HG03439 (cell line): Measurements from ENCODE around the gene NDUFB8.

ENCODE experiments used
- ATAC-seq: cut with Tn5 transposase; IDR thresholded peaks from one replicate; pipeline ENCODE4 v1.9.1; 2021; ENCODE audit warnings: mild to moderate bottlenecking, moderate library complexity; ENCODE audit not compliant: unreplicated experiment

NDUFB8 gene

GRCh38 chr10:100537475-100537874, 7.8 kb upstream of the NDUFB8 start:
- no peak for ATAC-seq

GRCh38 chr10:100535715-100536353, 6.2 kb upstream of the NDUFB8 start, which contains the start of gene HIF1AN:
TSS of gene HIF1AN (plus strand) at chr10:100535943. CDS start at chr10:100535959, 16 bp downstream.
- ATAC-seq: peak; percentile 96

GRCh38 chr10:100535338-100535714, 5.7 kb upstream of the NDUFB8 start:
- ATAC-seq: no peak

- ATAC-seq: no peak
These were observed 5.1 kb upstream of the NDUFB8 start for GRCh38 chr10:100534726-100535125.

- no peak for ATAC-seq
These were observed 2.1 kb upstream of the NDUFB8 start for GRCh38 chr10:100531761-100532160.

GRCh38 chr10:100528921-100529474, 673 bp downstream of the NDUFB8 start:
- ATAC-seq: peak; percentile 13

GRCh38 chr10:100528123-100528886, 1.4 kb downstream of the NDUFB8 start:
- no peak for ATAC-seq

GRCh38 chr10:100524638-100525037, 5.0 kb downstream of the NDUFB8 start:
- no peak for ATAC-seq

GRCh38 chr10:100524206-100524605, 5.5 kb downstream of the NDUFB8 start:
- no peak for ATAC-seq

GRCh38 chr10:100522945-100523344, 6.7 kb downstream of the NDUFB8 start:
- no peak for ATAC-seq

- ATAC-seq: no peak
These were observed 7.4 kb downstream of the NDUFB8 start for GRCh38 chr10:100522107-100522801.

GRCh38 chr10:100520811-100521210, 8.9 kb downstream of the NDUFB8 start:
- ATAC-seq: no peak

- ATAC-seq: no peak
These were observed 10.2 kb downstream of the NDUFB8 start, which contains the start of gene SEC31B for GRCh38 chr10:100519311-100520051. TSS of gene SEC31B (minus strand) at chr10:100519861. CDS start at chr10:100516952, 2,909 bp downstream.

- ATAC-seq: no peak
These were observed 10.9 kb downstream of the NDUFB8 start for GRCh38 chr10:100518761-100519241.

GRCh38 chr10:100516847-100517246, 12.8 kb downstream of the NDUFB8 start:
- no peak for ATAC-seq

GRCh38 chr10:100515612-100516011, 14.1 kb downstream of the NDUFB8 start:
- ATAC-seq: no peak

- no peak for ATAC-seq
These were observed 18.9 kb downstream of the NDUFB8 start for GRCh38 chr10:100510533-100511308.

- no peak for ATAC-seq
These were observed 20.3 kb downstream of the NDUFB8 start for GRCh38 chr10:100509241-100509840.

GRCh38 chr10:100508691-100509150, 20.9 kb downstream of the NDUFB8 start:
- no peak for ATAC-seq
